HepG2 (cell line): ENCODE data around the gene MBLAC1. TPM values are rescaled to one million over a fixed set of nuclear protein-coding genes. Genes with fewer than 3 reads are reported as not detected.

ENCODE experiments used
- AKAP8 ChIP-seq: sonication (generic); formaldehyde crosslinking; IDR thresholded peaks from 2 replicates; pipeline ENCODE4 v1.5.1; 2020; ENCODE audit warnings: mild to moderate bottlenecking, missing genetic modification reagents
- EHMT2 ChIP-seq: fragments of 200-600 bp; sonication (generic); IDR thresholded peaks from 2 replicates; pipeline ENCODE4 v1.7.0; 2017; ENCODE audit warnings: antibody characterized with exemption, low read depth, low read length, borderline replicate concordance
- FLYWCH1 ChIP-seq: sonication (generic); formaldehyde crosslinking; IDR thresholded peaks from 2 replicates; pipeline ENCODE4 v1.8.1; 2023; ENCODE audit warnings: mild to moderate bottlenecking, missing genetic modification reagents
- FOSL2 ChIP-seq: sonication (generic); formaldehyde crosslinking; IDR thresholded peaks from 2 replicates; pipeline ENCODE4 v1.4.0; 2020; ENCODE audit warnings: missing genetic modification reagents
- FOXA3 ChIP-seq: IDR thresholded peaks from 2 replicates; pipeline ENCODE4 v1.6.1; 2016; ENCODE audit warnings: missing genetic modification reagents, missing compliant biosample characterization
- KDM3A ChIP-seq: IDR thresholded peaks from 2 replicates; pipeline ENCODE4 v1.6.1; 2018; ENCODE audit warnings: low read depth, missing compliant biosample characterization
- MAFF ChIP-seq: IDR thresholded peaks from 2 replicates; pipeline ENCODE4 v1.6.1; 2011; ENCODE audit warnings: low read depth, low read length, improper control_type of control experiment
- NCOR1 ChIP-seq: fragments of 200-600 bp; sonication (generic); IDR thresholded peaks from 2 replicates; pipeline ENCODE4 v1.7.0; 2017; ENCODE audit warnings: antibody characterized with exemption, low read length, borderline replicate concordance
- RAD51 ChIP-seq: fragments of 450-650 bp; IDR thresholded peaks from 2 replicates; pipeline ENCODE4 v1.6.1; 2016; ENCODE audit warnings: borderline replicate concordance
- REL ChIP-seq: sonication (generic); formaldehyde crosslinking; conservative IDR thresholded peaks from 2 replicates; pipeline ENCODE4 v1.8.0; 2022; ENCODE audit warnings: mild to moderate bottlenecking, missing genetic modification reagents, moderate library complexity
- RFX1 ChIP-seq: fragments of 450-650 bp; IDR thresholded peaks from 2 replicates; pipeline ENCODE4 v1.6.1; 2017
- ZC3H13 ChIP-seq: sonication (generic); formaldehyde crosslinking; IDR thresholded peaks from 2 replicates; pipeline ENCODE4 v1.8.1; 2023; ENCODE audit warnings: mild to moderate bottlenecking, missing genetic modification reagents, moderate library complexity
- ZNF180 ChIP-seq: sonication (generic); formaldehyde crosslinking; IDR thresholded peaks from 2 replicates; pipeline ENCODE4 v1.4.0; 2020; ENCODE audit warnings: low read depth, missing genetic modification reagents, borderline replicate concordance
- ZNF230 ChIP-seq: sonication (generic); formaldehyde crosslinking; IDR thresholded peaks from 2 replicates; pipeline ENCODE4 v1.4.0; 2020; ENCODE audit warnings: mild to moderate bottlenecking, missing genetic modification reagents
- ZNF333 ChIP-seq: sonication (generic); formaldehyde crosslinking; IDR thresholded peaks from 2 replicates; pipeline ENCODE4 v1.4.0; 2020; ENCODE audit warnings: mild to moderate bottlenecking, missing genetic modification reagents, borderline replicate concordance
- ZNF383 ChIP-seq: sonication (generic); formaldehyde crosslinking; IDR thresholded peaks from 2 replicates; pipeline ENCODE4 v1.4.0; 2020; ENCODE audit warnings: missing genetic modification reagents, mild to moderate bottlenecking, borderline replicate concordance
- ZNF557 ChIP-seq: sonication (generic); formaldehyde crosslinking; IDR thresholded peaks from 2 replicates; pipeline ENCODE4 v1.4.0; 2020; ENCODE audit warnings: missing genetic modification reagents
- ZNF773 ChIP-seq: sonication (generic); formaldehyde crosslinking; IDR thresholded peaks from 2 replicates; pipeline ENCODE4 v1.4.0; 2020; ENCODE audit warnings: missing genetic modification reagents, borderline replicate concordance
- ZZZ3 ChIP-seq: sonication (generic); formaldehyde crosslinking; IDR thresholded peaks from 2 replicates; pipeline ENCODE4 v1.4.0; 2020; ENCODE audit warnings: missing genetic modification reagents, mild to moderate bottlenecking, borderline replicate concordance
- polyA plus RNA-seq, 8 experiments: library from polyadenylated mRNA; depleted of rRNA in 3 of 8; stranded (reverse) in 7 of 8; unstranded in 1 of 8; fragments of >200 nt; fragmentation: Illumina TruSeq in 4 of 8; extraction: Trizol in 4 of 8; gene quantifications; 2 replicates each; pipeline versions ENCODE4 v1.2.1 to v1.2.3, GENCODE V29; 2011 to 2016; ENCODE audit warnings: low read depth in 4 of 8, missing spikeins in 1 of 8, mixed read lengths in 1 of 8; ENCODE audit not compliant: insufficient read depth in 1 of 8
- total RNA-seq, 5 experiments: library from RNA; depleted of rRNA; stranded (reverse); fragments of >200 nt; fragmentation: Illumina TruSeq; extraction: Trizol; gene quantifications; 2 replicates each; pipeline ENCODE4 v1.2.3, GENCODE V29; 2016; ENCODE audit warnings: low read depth in 1 of 5
- TF ChIP-seq, protein P1 (sequence below): IDR thresholded peaks from 2 replicates; pipeline ENCODE4 v1.6.1; 2016
- TF ChIP-seq, protein P2 (sequence below): sonication (generic); formaldehyde crosslinking; IDR thresholded peaks from 2 replicates; pipeline ENCODE4 v1.4.0; 2020; ENCODE audit warnings: mild to moderate bottlenecking, missing genetic modification reagents
- TF ChIP-seq, protein P3 (sequence below): sonication (generic); formaldehyde crosslinking; IDR thresholded peaks from 2 replicates; pipeline ENCODE4 v1.9.0; 2022; ENCODE audit warnings: low read depth, missing genetic modification reagents
- TF ChIP-seq, protein P4 (sequence below): sonication (generic); formaldehyde crosslinking; conservative IDR thresholded peaks from 2 replicates; pipeline ENCODE4 v1.4.0; 2020; ENCODE audit warnings: missing genetic modification reagents
- TF ChIP-seq, protein P5 (sequence below): sonication (generic); formaldehyde crosslinking; IDR thresholded peaks from 2 replicates; pipeline ENCODE4 v1.9.0; 2021; ENCODE audit warnings: missing genetic modification reagents, mild to moderate bottlenecking, borderline replicate concordance

MBLAC1 gene
- total and polyA plus RNA-seq, 2 of the 13 experiments (the other 11 are each of a cell fraction or from before 2014, with no cell fraction given), result 0.79 to 2.1 TPM

DNA sequence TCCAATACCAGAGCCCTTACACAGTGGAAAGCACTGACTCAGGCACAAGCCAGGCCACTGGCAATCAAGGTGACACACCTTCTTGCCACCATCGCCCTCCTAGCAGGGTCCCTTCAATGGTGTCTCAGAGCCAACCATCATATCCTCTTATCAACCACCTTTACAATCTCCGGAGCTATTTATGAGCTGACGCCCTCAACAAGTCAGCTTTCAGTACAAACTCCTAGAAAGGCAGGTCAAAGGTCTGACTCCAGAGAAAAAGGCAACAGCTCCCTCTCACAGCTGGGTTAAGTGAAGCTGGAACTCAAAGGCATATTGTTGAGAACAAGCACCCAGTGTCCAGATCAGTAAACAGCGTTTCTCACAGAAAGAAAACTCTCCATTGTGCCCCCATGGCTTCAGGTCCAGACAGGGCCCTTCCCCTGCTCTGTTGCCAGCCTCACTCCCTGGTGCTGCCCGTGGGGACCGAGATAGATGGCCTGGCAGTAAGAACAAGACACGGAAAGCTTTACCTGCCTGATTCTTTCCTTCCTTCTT lies 47.7 kb upstream of the MBLAC1 start (continued):
- TF ChIP-seq, protein P1, sequence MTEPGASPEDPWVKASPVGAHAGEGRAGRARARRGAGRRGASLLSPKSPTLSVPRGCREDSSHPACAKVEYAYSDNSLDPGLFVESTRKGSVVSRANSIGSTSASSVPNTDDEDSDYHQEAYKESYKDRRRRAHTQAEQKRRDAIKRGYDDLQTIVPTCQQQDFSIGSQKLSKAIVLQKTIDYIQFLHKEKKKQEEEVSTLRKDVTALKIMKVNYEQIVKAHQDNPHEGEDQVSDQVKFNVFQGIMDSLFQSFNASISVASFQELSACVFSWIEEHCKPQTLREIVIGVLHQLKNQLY (CRISPR knock-in tag), result 0 out of 2 replicates have a peak, but pooled peaks have one; percentile 43
- TF ChIP-seq FOXA3 (CRISPR knock-in tag), result peak; percentile 86
- no peak for TF ChIP-seq FLYWCH1 (CRISPR knock-in tag)
- no peak for TF ChIP-seq ZZZ3
- no peak for TF ChIP-seq MAFF
- TF ChIP-seq, protein P2, sequence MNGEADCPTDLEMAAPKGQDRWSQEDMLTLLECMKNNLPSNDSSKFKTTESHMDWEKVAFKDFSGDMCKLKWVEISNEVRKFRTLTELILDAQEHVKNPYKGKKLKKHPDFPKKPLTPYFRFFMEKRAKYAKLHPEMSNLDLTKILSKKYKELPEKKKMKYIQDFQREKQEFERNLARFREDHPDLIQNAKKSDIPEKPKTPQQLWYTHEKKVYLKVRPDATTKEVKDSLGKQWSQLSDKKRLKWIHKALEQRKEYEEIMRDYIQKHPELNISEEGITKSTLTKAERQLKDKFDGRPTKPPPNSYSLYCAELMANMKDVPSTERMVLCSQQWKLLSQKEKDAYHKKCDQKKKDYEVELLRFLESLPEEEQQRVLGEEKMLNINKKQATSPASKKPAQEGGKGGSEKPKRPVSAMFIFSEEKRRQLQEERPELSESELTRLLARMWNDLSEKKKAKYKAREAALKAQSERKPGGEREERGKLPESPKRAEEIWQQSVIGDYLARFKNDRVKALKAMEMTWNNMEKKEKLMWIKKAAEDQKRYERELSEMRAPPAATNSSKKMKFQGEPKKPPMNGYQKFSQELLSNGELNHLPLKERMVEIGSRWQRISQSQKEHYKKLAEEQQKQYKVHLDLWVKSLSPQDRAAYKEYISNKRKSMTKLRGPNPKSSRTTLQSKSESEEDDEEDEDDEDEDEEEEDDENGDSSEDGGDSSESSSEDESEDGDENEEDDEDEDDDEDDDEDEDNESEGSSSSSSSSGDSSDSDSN (CRISPR knock-in tag), result no peak; the same call in 1 of the 2 replicates
- TF ChIP-seq, protein P3, sequence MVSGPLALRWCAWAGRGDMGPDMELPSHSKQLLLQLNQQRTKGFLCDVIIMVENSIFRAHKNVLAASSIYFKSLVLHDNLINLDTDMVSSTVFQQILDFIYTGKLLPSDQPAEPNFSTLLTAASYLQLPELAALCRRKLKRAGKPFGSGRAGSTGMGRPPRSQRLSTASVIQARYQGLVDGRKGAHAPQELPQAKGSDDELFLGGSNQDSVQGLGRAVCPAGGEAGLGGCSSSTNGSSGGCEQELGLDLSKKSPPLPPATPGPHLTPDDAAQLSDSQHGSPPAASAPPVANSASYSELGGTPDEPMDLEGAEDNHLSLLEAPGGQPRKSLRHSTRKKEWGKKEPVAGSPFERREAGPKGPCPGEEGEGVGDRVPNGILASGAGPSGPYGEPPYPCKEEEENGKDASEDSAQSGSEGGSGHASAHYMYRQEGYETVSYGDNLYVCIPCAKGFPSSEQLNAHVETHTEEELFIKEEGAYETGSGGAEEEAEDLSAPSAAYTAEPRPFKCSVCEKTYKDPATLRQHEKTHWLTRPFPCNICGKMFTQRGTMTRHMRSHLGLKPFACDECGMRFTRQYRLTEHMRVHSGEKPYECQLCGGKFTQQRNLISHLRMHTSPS, result peak; percentile 40
- TF ChIP-seq KDM3A (CRISPR knock-in tag), result no peak
- TF ChIP-seq ZC3H13 (CRISPR knock-in tag), result 0 out of 2 replicates have a peak, but pooled peaks have one; percentile 51
- TF ChIP-seq EHMT2, result no peak
- no peak for TF ChIP-seq ZNF180 (CRISPR knock-in tag)
- TF ChIP-seq, protein P4, sequence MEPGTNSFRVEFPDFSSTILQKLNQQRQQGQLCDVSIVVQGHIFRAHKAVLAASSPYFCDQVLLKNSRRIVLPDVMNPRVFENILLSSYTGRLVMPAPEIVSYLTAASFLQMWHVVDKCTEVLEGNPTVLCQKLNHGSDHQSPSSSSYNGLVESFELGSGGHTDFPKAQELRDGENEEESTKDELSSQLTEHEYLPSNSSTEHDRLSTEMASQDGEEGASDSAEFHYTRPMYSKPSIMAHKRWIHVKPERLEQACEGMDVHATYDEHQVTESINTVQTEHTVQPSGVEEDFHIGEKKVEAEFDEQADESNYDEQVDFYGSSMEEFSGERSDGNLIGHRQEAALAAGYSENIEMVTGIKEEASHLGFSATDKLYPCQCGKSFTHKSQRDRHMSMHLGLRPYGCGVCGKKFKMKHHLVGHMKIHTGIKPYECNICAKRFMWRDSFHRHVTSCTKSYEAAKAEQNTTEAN (CRISPR knock-in tag), result 0 out of 2 replicates have a peak, but pooled peaks have one; percentile 22
- no peak for TF ChIP-seq RFX1
- TF ChIP-seq NCOR1, result peak; percentile 83
- TF ChIP-seq ZNF383 (CRISPR knock-in tag), result no peak
- no peak for TF ChIP-seq ZNF333 (CRISPR knock-in tag)
- no peak for TF ChIP-seq RAD51
- no peak for TF ChIP-seq ZNF557 (CRISPR knock-in tag)
- TF ChIP-seq ZNF230, result no peak
- TF ChIP-seq, protein P5, sequence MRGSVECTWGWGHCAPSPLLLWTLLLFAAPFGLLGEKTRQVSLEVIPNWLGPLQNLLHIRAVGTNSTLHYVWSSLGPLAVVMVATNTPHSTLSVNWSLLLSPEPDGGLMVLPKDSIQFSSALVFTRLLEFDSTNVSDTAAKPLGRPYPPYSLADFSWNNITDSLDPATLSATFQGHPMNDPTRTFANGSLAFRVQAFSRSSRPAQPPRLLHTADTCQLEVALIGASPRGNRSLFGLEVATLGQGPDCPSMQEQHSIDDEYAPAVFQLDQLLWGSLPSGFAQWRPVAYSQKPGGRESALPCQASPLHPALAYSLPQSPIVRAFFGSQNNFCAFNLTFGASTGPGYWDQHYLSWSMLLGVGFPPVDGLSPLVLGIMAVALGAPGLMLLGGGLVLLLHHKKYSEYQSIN (CRISPR knock-in tag), result no peak
- TF ChIP-seq ZNF773, result no peak
- 0 out of 2 replicates have a peak, but pooled peaks have one; percentile 27 for TF ChIP-seq AKAP8 (CRISPR knock-in tag)
- no peak for TF ChIP-seq REL (CRISPR knock-in tag)
- TF ChIP-seq FOSL2 (CRISPR knock-in tag), result peak; percentile 25; the same call in 1 of the 2 replicates
